HepG2 (cell line): Measurements from ENCODE around the gene VBP1. TPM values are rescaled to one million over a fixed set of nuclear protein-coding genes. Genes with fewer than 3 reads are reported as not detected.

Experiments used
- ATAC-seq: fragments of 200-7000 bp; cut with Tn5 transposase; 3 replicates; pipeline ENCODE4 v1.9.1; 2020; ENCODE audit warnings: mild to moderate bottlenecking, moderate library complexity
- BruUV-seq: library from RNA; stranded (reverse); fragments of 400-500 nt; replicated peaks from 2 replicates; lab custom pipeline; 2021; lab: Mats Ljungman, UMichigan
- CTCF ChIA-PET: fragments of 300-600 bp; formaldehyde crosslinking; extraction: SDS; loops from one replicate; lab custom pipeline; 2021; ENCODE audit warnings: low total read pairs, inconsistent platforms, low intra/inter-chr PET ratio; lab: Yijun Ruan, JAX
- POLR2A ChIA-PET: fragments of 350-600 bp; sonication (Branson Sonifier 250); formaldehyde crosslinking; loops from one replicate; lab custom pipeline; 2020; ENCODE audit warnings: antibody characterized with exemption, inconsistent platforms; lab: Yijun Ruan, JAX
- DNase-seq: peaks from one replicate; pipeline ENCODE4 v3.0.0-alpha.2; 2015; ENCODE audit warnings: low spot score
- FAIRE-seq: peaks from 3 replicates; lab custom pipeline; 2011; peaks lifted over from hg19 to GRCh38; lab: Jason Lieb, UNC
- H2AFZ ChIP-seq: one replicate; pipeline ENCODE4 v1.6.1; 2011; ENCODE audit warnings: low read length, inconsistent platforms
- H3K27ac ChIP-seq: fragments of 300-600 bp; 3 replicates; pipeline ENCODE4 v1.8.0; 2011; ENCODE audit warnings: mixed run types, mild to moderate bottlenecking, mixed read lengths, low read length, inconsistent platforms; ENCODE audit not compliant: insufficient read depth; ENCODE audit errors: extremely low read length
- H3K27me3 ChIP-seq, 2 experiments: fragments of 200-600 bp in 1 of 2; 2 replicates in 1 of 2; 3 replicates in 1 of 2; pipeline versions ENCODE4 v1.6.0 to v1.8.0; 2011; ENCODE audit warnings: low read length in 2 of 2, mild to moderate bottlenecking in 2 of 2, moderate library complexity in 2 of 2, inconsistent platforms in 1 of 2; ENCODE audit not compliant: insufficient read depth in 2 of 2, control insufficient read depth in 1 of 2
- H3K36me3 ChIP-seq, 2 experiments: fragments of 200-600 bp in 1 of 2; replicated peaks in 1 of 2; 2 replicates in 1 of 2; 3 replicates in 1 of 2; pipeline versions ENCODE4 v1.5.1 to v1.8.0; 2011; ENCODE audit warnings: low read length in 2 of 2, inconsistent platforms in 1 of 2; ENCODE audit not compliant: insufficient read depth in 2 of 2, control insufficient read depth in 1 of 2
- H3K4me1 ChIP-seq: 2 replicates; pipeline ENCODE4 v1.5.1; 2012; ENCODE audit warnings: low read length, inconsistent platforms; ENCODE audit not compliant: insufficient read depth
- H3K4me2 ChIP-seq: 2 replicates; pipeline ENCODE4 v1.6.0; 2011; ENCODE audit warnings: low read depth, low read length, inconsistent platforms
- H3K4me3 ChIP-seq, 3 experiments: fragments of 200-600 bp in 1 of 3; sonication (generic), shearing (Covaris generic) in 1 of 3; replicated peaks in 1 of 3; 2 replicates each; pipeline ENCODE4 v1.5.1; 2011 to 2016; ENCODE audit warnings: low read length in 3 of 3, inconsistent platforms in 2 of 3, low read depth in 2 of 3, mild to moderate bottlenecking in 2 of 3, control low read depth in 1 of 3, mixed read lengths in 1 of 3; ENCODE audit not compliant: insufficient read depth in 1 of 3
- H3K79me2 ChIP-seq: one replicate; pipeline ENCODE4 v1.6.1; 2011; ENCODE audit warnings: low read length, inconsistent platforms; ENCODE audit not compliant: insufficient read depth
- H3K9ac ChIP-seq: 2 replicates; pipeline ENCODE4 v1.6.0; 2011; ENCODE audit warnings: mild to moderate bottlenecking, low read depth, low read length, inconsistent platforms; ENCODE audit not compliant: insufficient read depth
- H3K9me3 ChIP-seq: 2 replicates; pipeline ENCODE4 v1.5.1; 2012; ENCODE audit warnings: mild to moderate bottlenecking, low read length
- H4K20me1 ChIP-seq: 2 replicates; pipeline ENCODE4 v1.6.0; 2011; ENCODE audit warnings: inconsistent platforms, mild to moderate bottlenecking, low read length, moderate library complexity; ENCODE audit not compliant: insufficient read depth
- NR3C1 ChIP-seq: sonication (generic); formaldehyde crosslinking; IDR thresholded peaks from 2 replicates; pipeline ENCODE4 v1.4.0; 2020; ENCODE audit warnings: missing genetic modification reagents
- PCBP1 ChIP-seq: fragments of 200-400 bp; formaldehyde crosslinking; IDR thresholded peaks from 2 replicates; pipeline ENCODE4 v1.6.1; 2017; ENCODE audit warnings: mild to moderate bottlenecking, low read depth, low read length, borderline replicate concordance
- SRSF1 ChIP-seq: fragments of 200-400 bp; formaldehyde crosslinking; optimal IDR thresholded peaks from 2 replicates; pipeline ENCODE3; 2017; ENCODE audit warnings: mild to moderate bottlenecking, low read depth, low read length, moderate library complexity
- ZFP82 ChIP-seq: sonication (generic); formaldehyde crosslinking; IDR thresholded peaks from 2 replicates; pipeline ENCODE4 v1.5.1; 2020; ENCODE audit warnings: mild to moderate bottlenecking, missing genetic modification reagents, borderline replicate concordance
- ZNF101 ChIP-seq: sonication (generic); formaldehyde crosslinking; IDR thresholded peaks from 2 replicates; pipeline ENCODE4 v1.4.0; 2020; ENCODE audit warnings: mild to moderate bottlenecking, low read depth, missing genetic modification reagents, borderline replicate concordance
- ZNF570 ChIP-seq: sonication (generic); formaldehyde crosslinking; IDR thresholded peaks from 2 replicates; pipeline ENCODE4 v1.4.0; 2020; ENCODE audit warnings: mild to moderate bottlenecking, missing genetic modification reagents, borderline replicate concordance
- ZNF660 ChIP-seq: sonication (generic); formaldehyde crosslinking; IDR thresholded peaks from 2 replicates; pipeline ENCODE4 v1.5.1; 2020; ENCODE audit warnings: mild to moderate bottlenecking, low read depth, missing genetic modification reagents, borderline replicate concordance
- WGBS: methylation state at CpG from one replicate; pipeline ENCODE4 v1.1.6; 2017; ENCODE audit warnings: low lambda C conversion rate; 5-methylcytosine and 5-hydroxymethylcytosine counted together
- in situ Hi-C: cut with HindIII; loops from 2 replicates; pipeline ENCODE4 v1.10.0; 2017; ENCODE audit warnings: low pct_unique_long_range_greater_than_20kb; ENCODE audit not compliant: extremely low pct_ligation_motif_present
- intact Hi-C: fragments of 100-400 bp; cut with micrococcal nuclease; formaldehyde crosslinking; loops from one replicate; pipeline ENCODE4 v1.10.0; 2022; ENCODE audit not compliant: unreplicated experiment
- polyA plus RNA-seq, 8 experiments: library from polyadenylated mRNA; depleted of rRNA in 3 of 8; stranded (reverse) in 7 of 8; unstranded in 1 of 8; fragments of >200 nt; fragmentation: Illumina TruSeq in 4 of 8; extraction: Trizol in 4 of 8; gene quantifications; 2 replicates each; pipeline versions ENCODE4 v1.2.1 to v1.2.3, GENCODE V29; 2011 to 2016; ENCODE audit warnings: low read depth in 4 of 8, missing spikeins in 1 of 8, mixed read lengths in 1 of 8; ENCODE audit not compliant: insufficient read depth in 1 of 8
- total RNA-seq, 5 experiments: library from RNA; depleted of rRNA; stranded (reverse); fragments of >200 nt; fragmentation: Illumina TruSeq; extraction: Trizol; gene quantifications; 2 replicates each; pipeline ENCODE4 v1.2.3, GENCODE V29; 2016; ENCODE audit warnings: low read depth in 1 of 5
- TF ChIP-seq, protein P1 (sequence below): sonication (generic); formaldehyde crosslinking; IDR thresholded peaks from 2 replicates; pipeline ENCODE4 v1.5.0; 2020; ENCODE audit warnings: mild to moderate bottlenecking, missing genetic modification reagents, moderate library complexity
- TF ChIP-seq, protein P2 (sequence below): sonication (generic); formaldehyde crosslinking; IDR thresholded peaks from 2 replicates; pipeline ENCODE4 v1.8.0; 2022; ENCODE audit warnings: mild to moderate bottlenecking, missing genetic modification reagents

Gene VBP1
- total and polyA plus RNA-seq, 2 of the 13 experiments (the other 11 are each of a cell fraction or from before 2014, with no cell fraction given): 20.4 to 72.6 TPM

DNA sequence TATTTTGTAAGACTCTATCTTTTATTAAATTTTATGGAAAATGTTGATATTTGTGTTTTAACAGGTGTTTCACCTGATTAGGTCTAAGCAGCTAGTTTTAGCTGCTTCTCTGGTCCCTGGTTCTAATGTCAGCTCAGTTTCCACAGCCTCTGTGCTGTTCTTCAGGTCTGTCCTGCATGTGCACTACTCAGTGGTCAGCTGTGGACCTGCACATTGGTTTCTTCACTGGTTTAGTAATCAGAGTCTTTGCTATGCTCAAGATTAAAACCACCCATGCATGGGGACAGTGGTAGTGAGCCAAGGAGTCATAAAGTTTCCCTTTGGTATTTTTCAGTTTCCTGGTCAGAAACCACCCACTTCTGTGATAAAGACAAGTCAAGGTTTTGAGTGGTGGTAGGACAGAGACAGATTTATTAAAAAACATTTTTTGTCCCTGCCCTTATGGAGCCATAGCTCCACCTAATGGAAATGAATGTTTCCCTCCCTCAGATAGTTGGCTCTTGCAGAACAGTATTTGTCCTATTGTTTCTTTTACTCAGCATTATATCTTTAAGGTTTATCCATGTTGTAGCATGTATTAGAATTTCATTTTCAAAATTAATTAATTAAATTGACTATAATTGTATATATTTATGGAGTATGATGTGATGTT is 36.8 kb upstream of the VBP1 start:
- intact Hi-C loops (no loop called here), in situ Hi-C loops (no loop called here)
- BruUV-seq: no TSS peak
- no peak for FAIRE-seq
- Histone ChIP-seq H4K20me1 (no peaks in the 10 kb centered on the region), H3K4me2 (no peak overlapping the region), H3K9me3 (no peaks in the 10 kb centered on the region), H3K36me3 (no peaks in the 10 kb centered on the region), H3K4me1 (no peaks in the 10 kb centered on the region), H3K79me2 (no peaks in the 10 kb centered on the region), H2AFZ (no peak overlapping the region), H3K27me3 (no peaks in the 10 kb centered on the region), H3K9ac (no peak overlapping the region), H3K4me3 (no peak overlapping the region), H3K27ac (no peak overlapping the region)
- ATAC-seq: no peak
- no peak for TF ChIP-seq ZNF101
- TF ChIP-seq, protein P1, sequence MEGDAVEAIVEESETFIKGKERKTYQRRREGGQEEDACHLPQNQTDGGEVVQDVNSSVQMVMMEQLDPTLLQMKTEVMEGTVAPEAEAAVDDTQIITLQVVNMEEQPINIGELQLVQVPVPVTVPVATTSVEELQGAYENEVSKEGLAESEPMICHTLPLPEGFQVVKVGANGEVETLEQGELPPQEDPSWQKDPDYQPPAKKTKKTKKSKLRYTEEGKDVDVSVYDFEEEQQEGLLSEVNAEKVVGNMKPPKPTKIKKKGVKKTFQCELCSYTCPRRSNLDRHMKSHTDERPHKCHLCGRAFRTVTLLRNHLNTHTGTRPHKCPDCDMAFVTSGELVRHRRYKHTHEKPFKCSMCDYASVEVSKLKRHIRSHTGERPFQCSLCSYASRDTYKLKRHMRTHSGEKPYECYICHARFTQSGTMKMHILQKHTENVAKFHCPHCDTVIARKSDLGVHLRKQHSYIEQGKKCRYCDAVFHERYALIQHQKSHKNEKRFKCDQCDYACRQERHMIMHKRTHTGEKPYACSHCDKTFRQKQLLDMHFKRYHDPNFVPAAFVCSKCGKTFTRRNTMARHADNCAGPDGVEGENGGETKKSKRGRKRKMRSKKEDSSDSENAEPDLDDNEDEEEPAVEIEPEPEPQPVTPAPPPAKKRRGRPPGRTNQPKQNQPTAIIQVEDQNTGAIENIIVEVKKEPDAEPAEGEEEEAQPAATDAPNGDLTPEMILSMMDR (CRISPR knock-in tag): peak; percentile 29; the same call in 1 of the 2 replicates
- no peak for DNase-seq
- ChIA-PET CTCF (no interaction called here), POLR2A (no interaction called here)

DNA sequence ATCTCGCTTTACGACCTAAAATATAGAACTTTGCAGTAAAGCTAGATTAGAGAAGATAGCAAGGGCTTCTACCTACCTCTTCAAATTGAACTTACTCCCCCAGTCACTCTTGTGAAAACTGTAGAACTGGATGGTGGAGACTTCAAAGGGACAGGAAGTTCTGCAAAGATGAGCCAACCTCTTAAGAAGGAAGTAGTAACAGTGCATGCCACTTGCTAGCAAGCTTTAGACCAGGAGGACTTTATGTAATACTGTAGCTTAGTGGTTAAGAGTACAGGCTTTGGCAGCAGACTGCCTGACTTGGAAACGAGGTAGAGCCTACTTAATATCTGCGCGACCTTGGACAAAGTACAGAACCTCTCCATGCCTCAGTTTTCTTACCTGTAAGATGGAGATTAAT is 27.5 kb upstream of the VBP1 start:
- Histone ChIP-seq H3K36me3 (no peaks in the 10 kb centered on the region), H3K4me1 (no peaks in the 10 kb centered on the region), H3K9me3 (no peaks in the 10 kb centered on the region), H4K20me1 (no peaks in the 10 kb centered on the region), H3K79me2 (no peaks in the 10 kb centered on the region), H3K4me3 (no peak overlapping the region), H2AFZ (no peak overlapping the region), H3K9ac (no peak overlapping the region), H3K4me2 (no peak overlapping the region), H3K27ac (no peak overlapping the region), H3K27me3 (no peaks in the 10 kb centered on the region)
- ChIA-PET CTCF (no interaction called here), POLR2A (no interaction called here)
- ATAC-seq: no peak
- no peak for FAIRE-seq
- DNase-seq: no peak
- 76% methylated on average over 5 of the region's 5 CpGs for WGBS
- intact Hi-C loops: no loop called here
- BruUV-seq: no TSS peak
- in situ Hi-C loops: no loop called here
- TF ChIP-seq SRSF1 (no peak), ZNF660 (CRISPR knock-in tag) (no peak), ZNF570 (CRISPR knock-in tag) (no peak), PCBP1 (no peak), ZFP82 (CRISPR knock-in tag) (no peak), NR3C1 (CRISPR knock-in tag) (no peak)
- TF ChIP-seq, protein P2, sequence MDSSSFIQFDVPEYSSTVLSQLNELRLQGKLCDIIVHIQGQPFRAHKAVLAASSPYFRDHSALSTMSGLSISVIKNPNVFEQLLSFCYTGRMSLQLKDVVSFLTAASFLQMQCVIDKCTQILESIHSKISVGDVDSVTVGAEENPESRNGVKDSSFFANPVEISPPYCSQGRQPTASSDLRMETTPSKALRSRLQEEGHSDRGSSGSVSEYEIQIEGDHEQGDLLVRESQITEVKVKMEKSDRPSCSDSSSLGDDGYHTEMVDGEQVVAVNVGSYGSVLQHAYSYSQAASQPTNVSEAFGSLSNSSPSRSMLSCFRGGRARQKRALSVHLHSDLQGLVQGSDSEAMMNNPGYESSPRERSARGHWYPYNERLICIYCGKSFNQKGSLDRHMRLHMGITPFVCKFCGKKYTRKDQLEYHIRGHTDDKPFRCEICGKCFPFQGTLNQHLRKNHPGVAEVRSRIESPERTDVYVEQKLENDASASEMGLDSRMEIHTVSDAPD (CRISPR knock-in tag): no peak
